A549 (cell line): ENCODE measurements around the gene ACVR1. TPM values are rescaled to one million over a fixed set of nuclear protein-coding genes. Genes with fewer than 3 reads are reported as not detected.

Experiments
- ATAC-seq, 2 experiments: fragments of 200-7000 bp in 1 of 2; fragments of >200 bp in 1 of 2; cut with Nextera tagmentation in 1 of 2; cut with Tn5 transposase in 1 of 2; 3 replicates each; pipeline versions ENCODE4 v1.8.0 to v1.9.1; 2018 to 2020; ENCODE audit warnings: mild to moderate bottlenecking in 1 of 2, moderate library complexity in 1 of 2
- CTCF ChIA-PET: fragments of 300-600 bp; sonication (Branson Sonifier 250); formaldehyde crosslinking; extraction: SDS; loops from one replicate; lab custom pipeline; 2021; ENCODE audit warnings: antibody characterized with exemption, inconsistent platforms; lab: Yijun Ruan, JAX
- POLR2A ChIA-PET: fragments of 350-600 bp; formaldehyde crosslinking; extraction: SDS; loops from one replicate; lab custom pipeline; 2021; ENCODE audit warnings: antibody characterized with exemption, inconsistent platforms; lab: Yijun Ruan, JAX
- DNase-seq, 2 experiments: peaks; one replicate each; pipeline versions ENCODE4 v3.0.0 to v3.0.0-alpha.2; 2011 to 2016; ENCODE audit warnings: low read depth in 1 of 2, low spot score in 1 of 2
- FAIRE-seq: peaks from 2 replicates; lab custom pipeline; 2011; peaks lifted over from hg19 to GRCh38; lab: Jason Lieb, UNC
- H3K27ac ChIP-seq, 2 experiments: fragments of >200 bp; sonication (Bioruptor Twin); formaldehyde crosslinking; 3 replicates each; pipeline ENCODE4 v1.5.1; 2016 to 2017
- H3K4me1 ChIP-seq: fragments of >200 bp; sonication (Bioruptor Twin); formaldehyde crosslinking; 3 replicates; pipeline ENCODE4 v1.6.1; 2016
- H3K4me2 ChIP-seq: fragments of >200 bp; sonication (Bioruptor Twin); formaldehyde crosslinking; 3 replicates; pipeline ENCODE4 v1.6.1; 2016
- H3K4me3 ChIP-seq: fragments of >200 bp; sonication (Bioruptor Twin); formaldehyde crosslinking; 3 replicates; pipeline ENCODE4 v1.5.1; 2016
- H3K9me3 ChIP-seq: fragments of >200 bp; sonication (Bioruptor Twin); formaldehyde crosslinking; 3 replicates; pipeline ENCODE4 v1.6.1; 2016
- CBX2 ChIP-seq: fragments of 200-600 bp; sonication (generic); IDR thresholded peaks from 2 replicates; pipeline ENCODE4 v1.6.1; 2016; ENCODE audit warnings: low read depth, mild to moderate bottlenecking, borderline replicate concordance
- CBX8 ChIP-seq: fragments of 200-600 bp; sonication (generic); IDR thresholded peaks from 2 replicates; pipeline ENCODE4 v1.6.1; 2016
- CEBPB ChIP-seq, 2 experiments: fragments of >200 bp in 1 of 2; sonication (Bioruptor Twin) in 1 of 2; formaldehyde crosslinking in 1 of 2; IDR thresholded peaks; 2 replicates each; pipeline ENCODE4 v1.6.1; 2012 to 2016
- CHD4 ChIP-seq: fragments of 200-600 bp; sonication (generic); IDR thresholded peaks from 2 replicates; pipeline ENCODE4 v1.6.1; 2016; ENCODE audit warnings: antibody characterized with exemption, mild to moderate bottlenecking, borderline replicate concordance
- EHF ChIP-seq: fragments of 250-450 bp; sonication (Bioruptor Pico); IDR thresholded peaks from 2 replicates; pipeline ENCODE4 v1.5.0; 2020; ENCODE audit warnings: mild to moderate bottlenecking
- EHMT2 ChIP-seq: fragments of 200-600 bp; sonication (generic); IDR thresholded peaks from 2 replicates; pipeline ENCODE4 v1.6.1; 2016; ENCODE audit warnings: antibody characterized with exemption, low read depth, mild to moderate bottlenecking, moderate library complexity
- FOSB ChIP-seq: fragments of 250-450 bp; sonication (Bioruptor Pico); IDR thresholded peaks from 2 replicates; pipeline ENCODE4 v1.5.0; 2020; ENCODE audit warnings: mild to moderate bottlenecking, moderate library complexity
- FOXS1 ChIP-seq: fragments of 250-450 bp; sonication (Bioruptor Pico); IDR thresholded peaks from 2 replicates; pipeline ENCODE4 v1.5.0; 2020; ENCODE audit warnings: mild to moderate bottlenecking, moderate library complexity
- HES2 ChIP-seq: fragments of >200 bp; sonication (Bioruptor Twin); formaldehyde crosslinking; IDR thresholded peaks from 2 replicates; pipeline ENCODE4 v1.6.1; 2016
- HOXA7 ChIP-seq: fragments of 250-450 bp; sonication (Bioruptor Pico); IDR thresholded peaks from 2 replicates; pipeline ENCODE4 v1.5.0; 2020; ENCODE audit warnings: mild to moderate bottlenecking, moderate library complexity
- HOXB13 ChIP-seq: fragments of 250-450 bp; sonication (Bioruptor Pico); IDR thresholded peaks from 2 replicates; pipeline ENCODE4 v1.5.0; 2020; ENCODE audit warnings: low read depth, mild to moderate bottlenecking, moderate library complexity
- HOXB5 ChIP-seq: fragments of 250-450 bp; sonication (Bioruptor Pico); IDR thresholded peaks from 2 replicates; pipeline ENCODE4 v1.5.0; 2020; ENCODE audit warnings: mild to moderate bottlenecking, moderate library complexity
- JUN ChIP-seq, 2 experiments: fragments of >200 bp; sonication (Bioruptor Twin); formaldehyde crosslinking; IDR thresholded peaks; 2 replicates in 1 of 2; 3 replicates in 1 of 2; pipeline ENCODE4 v1.6.1; 2016 to 2017
- KDM1A ChIP-seq: fragments of 200-600 bp; sonication (generic); IDR thresholded peaks from 2 replicates; pipeline ENCODE4 v1.6.1; 2016; ENCODE audit warnings: low read depth, mild to moderate bottlenecking
- MAFK ChIP-seq: fragments of 450-650 bp; IDR thresholded peaks from 2 replicates; pipeline ENCODE4 v1.6.1; 2014; ENCODE audit not compliant: partially characterized antibody
- NPAS2 ChIP-seq: fragments of 250-450 bp; sonication (Bioruptor Pico); IDR thresholded peaks from 2 replicates; pipeline ENCODE4 v1.8.0; 2022; ENCODE audit warnings: mild to moderate bottlenecking, moderate library complexity, borderline replicate concordance
- NR3C1 ChIP-seq: fragments of >200 bp; sonication (Bioruptor Twin); formaldehyde crosslinking; IDR thresholded peaks from 3 replicates; pipeline ENCODE4 v1.6.1; 2017
- PHF8 ChIP-seq: fragments of 200-600 bp; sonication (generic); IDR thresholded peaks from 2 replicates; pipeline ENCODE4 v1.6.1; 2016; ENCODE audit warnings: low read depth, mild to moderate bottlenecking, antibody characterized with exemption, moderate library complexity, borderline replicate concordance
- POLR2A ChIP-seq: IDR thresholded peaks from 2 replicates; pipeline ENCODE4 v1.6.1; 2012; ENCODE audit warnings: mild to moderate bottlenecking, low read length
- RAD21 ChIP-seq, 2 experiments: fragments of >200 bp in 1 of 2; sonication (Bioruptor Twin) in 1 of 2; formaldehyde crosslinking in 1 of 2; IDR thresholded peaks in 1 of 2; conservative IDR thresholded peaks in 1 of 2; 2 replicates in 1 of 2; 3 replicates in 1 of 2; pipeline ENCODE4 v1.6.1; 2012 to 2018; ENCODE audit warnings: inconsistent platforms in 1 of 2
- SMC3 ChIP-seq: fragments of >200 bp; sonication (Bioruptor Twin); formaldehyde crosslinking; IDR thresholded peaks from 3 replicates; pipeline ENCODE4 v1.6.1; 2018; ENCODE audit warnings: inconsistent platforms
- SREBF2 ChIP-seq: fragments of 450-650 bp; IDR thresholded peaks from 2 replicates; pipeline ENCODE4 v1.6.1; 2014; ENCODE audit warnings: mild to moderate bottlenecking, moderate library complexity
- ZC3H11A ChIP-seq: fragments of 450-650 bp; IDR thresholded peaks from 2 replicates; pipeline ENCODE4 v1.6.1; 2014; ENCODE audit warnings: antibody characterized with exemption, mild to moderate bottlenecking
- ZNF302 ChIP-seq: fragments of 250-450 bp; sonication (Bioruptor Pico); IDR thresholded peaks from 2 replicates; pipeline ENCODE4 v1.9.0; 2021; ENCODE audit warnings: inconsistent platforms, mild to moderate bottlenecking, moderate library complexity
- ZSCAN20 ChIP-seq: fragments of 250-450 bp; sonication (Bioruptor Pico); IDR thresholded peaks from 2 replicates; pipeline ENCODE4 v1.8.0; 2022; ENCODE audit warnings: mild to moderate bottlenecking, moderate library complexity
- WGBS: methylation state at CpG from one replicate; pipeline ENCODE4 v1.1.6; 2017; ENCODE audit errors: missing lambda C conversion rate; 5-methylcytosine and 5-hydroxymethylcytosine counted together
- polyA plus RNA-seq, 4 experiments: library from polyadenylated mRNA; depleted of rRNA in 3 of 4; stranded (reverse); fragments of >200 nt; fragmentation: RNase III in 1 of 4; extraction: RNeasy Plus Mini Kit Qiagen cat#74134 plus additional on column Dnase treatment in 1 of 4; gene quantifications; 2 replicates in 3 of 4; 3 replicates in 1 of 4; pipeline ENCODE4 v1.2.3, GENCODE V29; 2011 to 2017
- TF ChIP-seq, protein P1 (sequence below): IDR thresholded peaks from 2 replicates; pipeline ENCODE4 v1.6.1; 2012; ENCODE audit warnings: low read depth, borderline replicate concordance
- TF ChIP-seq, protein P2 (sequence below): IDR thresholded peaks from 2 replicates; pipeline ENCODE4 v1.6.1; 2012
- TF ChIP-seq, protein P3 (sequence below): fragments of 150-350 bp; IDR thresholded peaks from 2 replicates; pipeline ENCODE4 v1.6.1; 2014; ENCODE audit warnings: low read depth, mild to moderate bottlenecking, low read length

ACVR1 gene
- polyA plus RNA-seq, 2 of the 4 experiments (the other 2 are of a cell fraction), result 14.6 to 21.6 TPM

DNA sequence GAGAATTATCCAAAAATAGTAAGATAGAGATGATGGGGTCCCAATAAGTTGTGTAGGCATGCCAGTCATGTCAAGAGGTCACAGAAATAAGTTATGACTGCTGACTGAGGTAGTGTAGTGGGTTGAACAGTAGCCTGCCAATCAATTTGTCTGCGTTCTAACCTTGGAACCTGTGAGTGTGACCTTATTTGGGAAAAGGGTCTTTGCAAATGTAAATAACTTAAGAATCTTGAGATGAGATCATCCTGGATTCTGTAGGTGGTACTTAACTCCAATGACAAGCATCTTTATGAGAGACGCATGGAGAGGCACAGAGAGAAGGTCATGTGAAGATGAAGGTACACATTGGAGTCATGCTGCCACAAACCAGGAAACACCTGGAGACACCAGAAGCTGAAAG, 31.0 kb downstream of the ACVR1 start:
- no peak for FAIRE-seq
- ChIA-PET POLR2A (no interaction called here), CTCF (interaction anchor here (0.8 to 2.3 kb wide), 2 partner anchors 11 kb away, joined by 3 to 6 read pairs; no protein-coding TSS in a partner anchor)
- Histone ChIP-seq H3K9me3 (no peaks in the 10 kb centered on the region), H3K4me2 (no peak overlapping the region), H3K4me3 (no peak overlapping the region), H3K27ac (no peak overlapping the region), H3K4me1 (peaks cover 25% of the 10 kb centered on the region)
- WGBS, result 97% methylated on average over 2 of the region's 2 CpGs
- TF ChIP-seq, protein P1, sequence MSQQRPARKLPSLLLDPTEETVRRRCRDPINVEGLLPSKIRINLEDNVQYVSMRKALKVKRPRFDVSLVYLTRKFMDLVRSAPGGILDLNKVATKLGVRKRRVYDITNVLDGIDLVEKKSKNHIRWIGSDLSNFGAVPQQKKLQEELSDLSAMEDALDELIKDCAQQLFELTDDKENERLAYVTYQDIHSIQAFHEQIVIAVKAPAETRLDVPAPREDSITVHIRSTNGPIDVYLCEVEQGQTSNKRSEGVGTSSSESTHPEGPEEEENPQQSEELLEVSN, result no peak
- TF ChIP-seq POLR2A (no peak), CHD4 (no peak)
- no peak for DNase-seq
- ATAC-seq, result no peak

DNA sequence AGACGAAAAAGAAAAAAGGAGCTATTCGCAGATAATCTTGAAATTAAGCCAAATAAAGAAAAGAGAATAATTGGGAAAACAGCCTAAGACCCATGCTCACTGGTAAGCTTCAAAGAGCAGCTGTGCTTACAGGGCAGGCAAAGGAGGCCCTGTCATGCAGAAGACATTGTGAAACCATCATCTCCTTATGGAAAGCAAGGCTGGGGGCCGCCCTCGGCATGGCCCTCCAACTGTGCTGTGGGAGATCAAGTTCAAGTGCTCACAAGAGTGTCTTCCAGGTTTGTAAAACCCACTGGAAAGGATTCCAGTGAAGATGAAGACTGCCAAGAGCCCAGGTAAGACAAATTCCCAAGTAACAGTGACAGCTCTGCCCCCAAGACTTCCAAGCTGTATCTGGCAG, 32.2 kb downstream of the ACVR1 start:
- Histone ChIP-seq H3K4me2 (no peak overlapping the region), H3K9me3 (no peaks in the 10 kb centered on the region), H3K27ac (no peak overlapping the region), H3K4me1 (peaks cover 28% of the 10 kb centered on the region), H3K4me3 (no peak overlapping the region)
- 92% methylated on average over 4 of the region's 4 CpGs for WGBS
- ChIA-PET POLR2A (interaction anchor here (1.0 kb wide), 1 partner anchor 32 kb away, joined by 4 read pairs; no protein-coding TSS in a partner anchor), CTCF (interaction anchor here (2.3 kb wide), 1 partner anchor 10 kb away, joined by 6 read pairs; no protein-coding TSS in a partner anchor)
- TF ChIP-seq NPAS2 (CRISPR knock-in tag) (no peak), HOXA7 (CRISPR knock-in tag) (no peak), HOXB5 (CRISPR knock-in tag) (no peak), FOXS1 (CRISPR knock-in tag) (no peak), HES2 (no peak), NR3C1 (no peak), MAFK (no peak), EHMT2 (no peak), ZNF302 (CRISPR knock-in tag) (no peak), PHF8 (no peak), ZC3H11A (no peak), CBX8 (no peak), FOSB (CRISPR knock-in tag) (no peak), CEBPB (IDR thresholded peaks at IDR 0.05) (no peak), SREBF2 (no peak), EHF (no peak), KDM1A (no peak), ZSCAN20 (CRISPR knock-in tag) (no peak)
- DNase-seq (no peak), ATAC-seq (no peak), FAIRE-seq (no peak)

GRCh38 chr2:157843081-157843480, 33.0 kb downstream of the ACVR1 start:
- peaks cover 36% of the 10 kb centered on the region for H3K4me1 ChIP-seq
- ChIA-PET POLR2A (no interaction called here), CTCF (interaction anchor here (2.3 kb wide), 1 partner anchor 9 kb away, joined by 6 read pairs; no protein-coding TSS in a partner anchor)

More at GRCh38 chr2:157843081-157843480, 33.0 kb downstream of the ACVR1 start:
- Histone ChIP-seq H3K4me3 (no peak overlapping the region), H3K9me3 (no peaks in the 10 kb centered on the region)
- TF ChIP-seq RAD21 (conservative IDR thresholded peaks at IDR 0.05 in 1 of 2, IDR thresholded peaks at IDR 0.05 in 1 of 2), result no peak
- no peak for TF ChIP-seq ZC3H11A
- no peak for TF ChIP-seq JUN (IDR thresholded peaks at IDR 0.05)
- TF ChIP-seq CBX2, result no peak
- TF ChIP-seq HOXB13 (CRISPR knock-in tag), result no peak
- no peak for TF ChIP-seq FOSB (CRISPR knock-in tag)
- TF ChIP-seq, protein P2, sequence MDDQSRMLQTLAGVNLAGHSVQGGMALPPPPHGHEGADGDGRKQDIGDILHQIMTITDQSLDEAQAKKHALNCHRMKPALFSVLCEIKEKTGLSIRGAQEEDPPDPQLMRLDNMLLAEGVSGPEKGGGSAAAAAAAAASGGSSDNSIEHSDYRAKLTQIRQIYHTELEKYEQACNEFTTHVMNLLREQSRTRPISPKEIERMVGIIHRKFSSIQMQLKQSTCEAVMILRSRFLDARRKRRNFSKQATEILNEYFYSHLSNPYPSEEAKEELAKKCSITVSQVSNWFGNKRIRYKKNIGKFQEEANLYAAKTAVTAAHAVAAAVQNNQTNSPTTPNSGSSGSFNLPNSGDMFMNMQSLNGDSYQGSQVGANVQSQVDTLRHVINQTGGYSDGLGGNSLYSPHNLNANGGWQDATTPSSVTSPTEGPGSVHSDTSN, result no peak
- TF ChIP-seq, protein P3, sequence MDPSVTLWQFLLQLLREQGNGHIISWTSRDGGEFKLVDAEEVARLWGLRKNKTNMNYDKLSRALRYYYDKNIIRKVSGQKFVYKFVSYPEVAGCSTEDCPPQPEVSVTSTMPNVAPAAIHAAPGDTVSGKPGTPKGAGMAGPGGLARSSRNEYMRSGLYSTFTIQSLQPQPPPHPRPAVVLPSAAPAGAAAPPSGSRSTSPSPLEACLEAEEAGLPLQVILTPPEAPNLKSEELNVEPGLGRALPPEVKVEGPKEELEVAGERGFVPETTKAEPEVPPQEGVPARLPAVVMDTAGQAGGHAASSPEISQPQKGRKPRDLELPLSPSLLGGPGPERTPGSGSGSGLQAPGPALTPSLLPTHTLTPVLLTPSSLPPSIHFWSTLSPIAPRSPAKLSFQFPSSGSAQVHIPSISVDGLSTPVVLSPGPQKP, result no peak
- TF ChIP-seq SMC3, result no peak
- TF ChIP-seq, all 56 proteins: peak for 0
- H3K4me2 ChIP-seq, result no peak overlapping the region; the same call in 2 of the 3 replicates
- DNase-seq (no peak), FAIRE-seq (no peak), ATAC-seq (no peak)
- 97% methylated on average over 1 of the region's 1 CpG for WGBS
- H3K27ac ChIP-seq, result no peak overlapping the region
